ENCODE measurements around the gene WDR86. TPM values are rescaled to one million over a fixed set of nuclear protein-coding genes. Genes with fewer than 3 reads are reported as not detected.

The WDR86 gene
- total RNA-seq, 1 experiment from 2014 or later: 40.8 TPM

DNA sequence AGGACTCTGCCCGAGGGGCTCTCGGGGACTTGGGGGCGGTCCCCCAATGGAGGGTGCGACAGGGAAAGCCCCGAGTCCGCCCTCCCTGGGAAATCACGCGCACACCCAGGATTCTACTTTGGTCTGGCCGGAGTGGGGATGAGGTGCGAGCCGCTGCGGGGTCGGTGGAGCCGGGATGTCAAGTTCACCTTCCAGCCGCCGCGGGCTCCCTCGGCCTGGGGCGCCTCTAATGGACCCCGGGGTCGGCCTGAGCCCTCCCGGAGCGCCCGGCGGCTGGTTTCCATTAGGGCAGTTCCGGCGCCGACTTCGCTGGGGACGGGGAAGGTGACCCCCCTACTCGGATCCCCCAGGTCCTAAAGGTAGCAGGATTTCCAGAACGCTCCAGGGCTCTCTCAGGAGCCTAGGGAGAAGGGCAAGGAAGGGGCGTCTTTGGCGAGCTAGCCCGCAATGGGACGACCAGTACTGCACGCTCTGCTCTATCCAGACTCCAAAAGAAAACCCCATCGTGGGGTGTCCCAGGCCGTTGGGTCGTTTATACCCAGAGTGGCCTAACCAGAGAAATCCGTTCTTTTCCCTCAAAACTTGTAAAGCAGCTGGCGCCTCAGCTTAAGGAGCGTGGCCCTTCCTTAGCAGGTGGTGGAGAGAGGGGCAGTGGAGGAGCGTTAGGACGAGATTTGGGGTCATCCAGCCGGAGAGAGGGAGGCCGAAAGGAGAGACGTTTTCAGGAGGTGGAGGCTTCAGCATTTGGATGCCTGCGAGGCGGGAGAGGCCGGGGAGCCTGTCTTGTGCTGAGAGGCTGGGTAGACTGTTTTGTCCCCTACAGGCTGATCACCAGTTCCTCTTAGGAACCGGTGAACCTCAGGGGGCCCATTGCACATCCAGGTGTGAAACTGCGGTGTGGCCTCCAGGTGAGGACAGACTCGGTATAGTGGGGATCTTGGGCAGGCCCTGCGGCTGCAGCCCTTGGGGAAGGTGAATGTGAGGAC, 860 bp upstream of the WDR86 start:
- peak; percentile 88 for DNase-seq
- H3K4me3 ChIP-seq (ENCODE audit: insufficient read depth, low read depth, low read length): peak overlapping the region; percentile 87
- peaks cover 13% of the 10 kb centered on the region; the same call in 1 of the 2 replicates for H3K27me3 ChIP-seq (ENCODE audit: control insufficient read depth, insufficient read depth, low read length)
- peaks cover 3% of the 10 kb centered on the region for H3K36me3 ChIP-seq (replicated peaks; ENCODE audit: control insufficient read depth, insufficient read depth, low read length)

DNA sequence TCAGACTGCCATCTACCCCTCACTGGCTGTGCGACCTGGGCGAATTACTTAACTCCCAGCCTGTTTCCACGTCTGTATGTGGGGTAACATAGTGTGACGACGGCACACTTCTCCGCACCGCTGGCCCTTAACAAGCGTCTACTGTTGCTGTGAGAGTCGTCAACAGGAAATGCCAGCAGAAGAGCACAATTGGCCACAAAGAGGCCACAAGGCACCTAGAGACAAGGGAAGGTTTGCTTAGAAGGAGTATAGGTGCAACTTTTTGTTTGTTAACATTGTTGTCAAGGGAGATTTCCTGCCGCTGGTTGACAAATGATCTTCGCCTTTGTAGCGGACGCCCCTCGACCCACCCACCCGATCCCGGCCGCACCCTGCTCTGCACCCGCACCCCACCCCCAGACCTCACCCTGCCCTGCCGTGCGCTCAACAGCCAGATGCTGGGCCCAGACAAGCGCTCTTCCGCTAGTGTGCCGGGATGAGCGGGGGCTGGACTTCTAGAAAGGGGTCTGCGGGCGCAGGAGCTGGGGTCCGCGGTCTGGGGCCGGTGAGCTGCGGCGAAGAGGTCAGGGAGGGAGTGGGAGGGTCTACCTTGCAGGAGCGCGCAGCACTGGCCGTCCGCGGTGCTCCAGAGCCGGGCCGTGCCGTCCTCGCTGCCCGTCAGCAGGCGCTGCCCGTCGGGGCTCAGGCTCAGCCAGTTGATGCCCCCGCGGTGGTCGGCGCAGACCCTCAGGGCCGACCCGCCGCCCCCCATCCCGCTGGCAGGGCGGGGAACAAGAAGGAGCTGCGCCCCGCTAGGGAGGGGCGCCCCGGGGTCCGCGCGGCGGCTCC, 785 bp downstream of the WDR86 start:
- H3K36me3 ChIP-seq (replicated peaks; ENCODE audit: control insufficient read depth, insufficient read depth, low read length): peaks cover 3% of the 10 kb centered on the region
- H3K27me3 ChIP-seq (ENCODE audit: control insufficient read depth, insufficient read depth, low read length): peaks cover 13% of the 10 kb centered on the region; the same call in 1 of the 2 replicates
- H3K4me3 ChIP-seq (ENCODE audit: insufficient read depth, low read depth, low read length): peak overlapping the region; percentile 87
- peak; percentile 87 for DNase-seq

DNA sequence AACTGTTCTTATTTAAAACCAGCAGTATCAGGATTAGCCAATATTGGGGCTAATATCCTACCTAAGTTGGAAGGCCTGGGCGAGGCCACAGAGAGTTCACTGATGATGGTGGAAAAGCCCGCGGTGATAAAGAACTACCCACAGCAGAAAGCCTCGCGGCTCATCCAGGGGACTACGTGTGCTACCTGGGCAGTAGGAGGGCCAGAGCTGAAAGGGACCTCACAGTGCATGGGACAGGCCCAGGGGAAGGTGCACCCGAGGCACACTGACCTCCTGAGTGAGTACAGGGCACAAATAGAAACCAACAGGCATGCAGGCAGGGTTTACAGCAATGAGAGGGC, 1.4 kb downstream of the WDR86 start:
- Histone ChIP-seq H3K36me3 (replicated peaks; ENCODE audit: control insufficient read depth, insufficient read depth, low read length) (peaks cover 3% of the 10 kb centered on the region), H3K4me3 (ENCODE audit: insufficient read depth, low read depth, low read length) (peak overlapping the region; percentile 87), H3K27me3 (ENCODE audit: control insufficient read depth, insufficient read depth, low read length) (peaks cover 13% of the 10 kb centered on the region; the same call in 1 of the 2 replicates)
- no peak for DNase-seq

DNA sequence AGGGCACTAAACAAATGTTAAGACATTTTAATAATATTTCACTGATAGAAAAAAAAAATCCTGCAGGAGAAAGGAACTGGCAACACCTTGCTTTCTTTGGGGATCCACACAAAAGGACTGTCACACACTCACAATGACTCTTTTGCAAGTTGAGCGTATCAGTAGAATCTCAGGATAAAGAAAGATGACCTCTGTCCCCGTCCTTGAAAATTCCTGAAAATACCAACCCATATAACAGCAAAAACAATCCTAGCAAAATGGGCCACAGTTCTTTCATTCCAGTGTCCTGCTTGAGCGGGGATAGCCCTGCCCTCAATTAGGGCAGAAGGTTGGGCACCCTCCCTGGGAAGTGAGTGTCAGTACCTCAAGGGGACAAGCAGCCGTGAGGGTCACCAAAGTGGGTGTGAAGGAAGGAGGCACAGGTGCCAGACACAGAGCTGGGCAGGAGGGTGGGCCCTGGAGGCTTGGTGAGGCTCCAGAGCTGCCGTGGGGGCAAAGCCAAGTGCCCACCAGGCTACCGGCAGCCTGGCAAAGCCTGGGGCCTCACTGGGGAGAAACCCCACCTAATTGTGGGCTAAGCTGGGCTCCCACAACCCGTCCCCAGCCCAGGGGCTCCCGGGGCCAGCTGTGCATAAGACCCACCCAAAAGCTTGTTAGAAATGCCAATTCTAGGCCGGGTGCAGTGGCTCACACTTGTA, 2.8 kb downstream of the WDR86 start:
- Histone ChIP-seq H3K4me3 (ENCODE audit: insufficient read depth, low read depth, low read length) (no peak overlapping the region), H3K27me3 (ENCODE audit: control insufficient read depth, insufficient read depth, low read length) (peaks cover 12% of the 10 kb centered on the region; the same call in 1 of the 2 replicates), H3K36me3 (replicated peaks; ENCODE audit: control insufficient read depth, insufficient read depth, low read length) (peaks cover 3% of the 10 kb centered on the region)
- DNase-seq: peak; percentile 43

DNA sequence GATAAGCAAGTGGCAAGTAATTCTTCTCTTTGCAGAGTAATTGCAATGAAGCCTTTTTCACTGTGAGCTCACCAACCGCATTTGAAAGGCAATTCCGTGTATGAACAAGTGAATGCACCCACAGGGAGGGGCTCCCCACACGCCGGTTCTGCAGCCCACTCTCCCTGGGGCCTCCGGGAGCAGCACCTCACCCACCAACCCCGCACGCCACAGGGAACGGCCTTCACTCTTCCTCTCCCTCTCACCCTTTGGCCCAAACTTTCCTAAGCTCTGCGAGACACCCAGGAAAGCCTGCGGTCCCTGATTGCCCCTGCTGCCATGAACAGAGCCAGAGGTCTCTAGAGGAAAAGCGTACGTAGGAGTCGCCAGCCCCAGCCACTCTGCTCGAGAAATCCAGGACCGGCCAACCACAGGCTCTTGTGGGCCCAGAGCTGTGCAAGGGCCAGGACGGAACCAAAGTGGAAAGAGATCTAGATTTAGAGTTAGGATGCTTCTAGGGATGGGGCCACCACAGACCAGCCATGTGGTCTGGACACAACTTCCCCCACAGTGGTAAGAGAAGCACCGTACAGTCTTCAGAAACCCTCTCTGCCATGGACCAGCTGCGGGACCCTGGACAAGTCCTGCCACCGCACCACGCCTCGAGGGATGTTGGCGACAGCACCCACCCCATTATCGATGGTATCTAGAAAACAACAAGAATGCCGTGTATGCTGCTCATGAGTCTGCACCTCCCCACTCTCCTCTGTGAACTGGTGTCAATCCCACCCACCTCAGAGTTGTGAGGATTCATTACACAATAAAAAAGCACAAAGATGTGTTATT, 3.6 kb downstream of the WDR86 start:
- peaks cover 3% of the 10 kb centered on the region for H3K36me3 ChIP-seq (replicated peaks; ENCODE audit: control insufficient read depth, insufficient read depth, low read length)
- H3K4me3 ChIP-seq (ENCODE audit: insufficient read depth, low read depth, low read length): no peak overlapping the region
- DNase-seq: peak; percentile 46
- H3K27me3 ChIP-seq (ENCODE audit: control insufficient read depth, insufficient read depth, low read length): peaks cover 5% of the 10 kb centered on the region; the same call in 1 of the 2 replicates

DNA sequence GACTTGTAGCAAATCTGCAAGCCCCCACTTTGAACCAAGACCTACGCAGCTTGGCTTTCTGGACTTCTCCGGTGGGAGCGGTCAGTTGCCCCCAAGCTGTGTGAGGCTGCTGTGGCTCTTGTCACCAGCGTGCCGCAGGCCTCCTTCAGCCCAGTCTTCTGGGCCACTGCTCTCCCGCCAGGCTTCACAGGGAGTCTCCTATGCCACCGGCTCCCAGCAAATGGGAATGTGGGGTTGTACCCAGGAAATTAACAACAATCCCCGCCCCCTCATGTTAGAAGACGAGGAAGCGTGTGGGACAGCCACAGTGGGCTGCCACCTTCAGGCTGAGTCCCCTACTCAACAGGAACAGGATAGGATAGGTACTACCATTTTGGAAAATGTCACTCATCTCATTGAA, 4.2 kb downstream of the WDR86 start:
- Histone ChIP-seq H3K27me3 (ENCODE audit: control insufficient read depth, insufficient read depth, low read length) (no peaks in the 10 kb centered on the region), H3K4me3 (ENCODE audit: insufficient read depth, low read depth, low read length) (no peak overlapping the region), H3K36me3 (replicated peaks; ENCODE audit: control insufficient read depth, insufficient read depth, low read length) (peaks cover 3% of the 10 kb centered on the region)
- peak; percentile 55 for DNase-seq

DNA sequence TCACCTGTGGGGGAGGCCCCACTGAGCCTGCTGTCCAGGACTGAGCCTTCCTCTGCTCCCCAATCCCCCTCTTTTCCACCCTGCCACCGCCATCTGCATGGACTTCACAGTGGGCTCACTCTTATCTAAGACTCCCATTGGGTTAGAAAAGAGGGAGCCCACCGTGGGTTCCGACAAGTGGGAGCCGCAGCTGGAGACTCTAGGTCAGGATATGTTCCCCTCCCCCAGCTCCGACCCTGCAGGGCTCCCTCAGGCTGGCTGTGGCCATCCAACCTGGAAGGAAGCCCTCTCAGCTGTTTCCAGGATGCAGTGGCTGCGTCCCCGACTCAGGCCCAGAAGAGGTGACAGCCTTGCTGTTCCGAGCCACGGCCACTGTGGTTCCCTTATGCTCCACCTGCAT, 4.8 kb downstream of the WDR86 start:
- Histone ChIP-seq H3K4me3 (ENCODE audit: insufficient read depth, low read depth, low read length) (no peak overlapping the region), H3K27me3 (ENCODE audit: control insufficient read depth, insufficient read depth, low read length) (no peaks in the 10 kb centered on the region), H3K36me3 (replicated peaks; ENCODE audit: control insufficient read depth, insufficient read depth, low read length) (peaks cover 3% of the 10 kb centered on the region)
- peak; percentile 59 for DNase-seq

DNA sequence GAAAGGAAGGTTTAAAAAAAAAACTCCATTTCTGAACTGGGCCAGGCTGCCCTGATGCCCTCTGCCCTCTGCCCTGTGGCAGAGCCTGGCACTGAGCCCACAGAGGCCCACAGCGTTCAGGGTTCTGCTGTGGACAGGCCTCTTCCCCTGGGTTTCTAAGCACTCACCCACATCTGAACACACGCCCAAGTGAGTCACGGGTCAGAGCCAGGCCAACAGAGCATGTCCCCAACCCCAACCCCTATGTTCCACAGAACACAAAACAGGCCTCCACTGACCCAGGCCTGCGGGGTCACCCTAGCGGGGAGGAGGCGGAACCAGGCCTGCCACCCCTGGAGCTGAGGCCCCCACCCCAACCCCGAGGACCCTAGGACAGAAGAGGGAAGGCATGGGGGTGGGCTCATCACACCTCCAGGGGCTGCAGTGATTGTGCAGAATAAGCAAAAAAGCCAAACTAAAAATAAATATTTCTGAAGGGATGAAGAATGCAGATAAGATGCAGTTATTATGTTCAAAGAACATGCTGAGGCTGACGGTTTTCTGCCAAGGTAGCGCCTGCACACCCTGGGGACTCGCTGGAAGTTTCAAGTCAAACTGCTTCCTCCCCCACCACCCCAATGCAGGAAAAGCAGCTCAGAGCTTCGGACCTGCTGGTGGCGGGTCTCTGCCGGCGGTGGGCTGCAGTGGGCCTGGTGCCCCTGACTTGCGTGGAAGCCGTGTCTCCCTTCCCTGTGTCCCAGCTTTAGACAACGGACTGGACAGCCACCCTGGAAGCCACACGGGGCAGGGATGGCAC, 5.4 kb downstream of the WDR86 start:
- Histone ChIP-seq H3K4me3 (ENCODE audit: insufficient read depth, low read depth, low read length) (no peak overlapping the region), H3K36me3 (replicated peaks; ENCODE audit: control insufficient read depth, insufficient read depth, low read length) (peaks cover 3% of the 10 kb centered on the region), H3K27me3 (ENCODE audit: control insufficient read depth, insufficient read depth, low read length) (no peaks in the 10 kb centered on the region)
- DNase-seq: peak; percentile 59

DNA sequence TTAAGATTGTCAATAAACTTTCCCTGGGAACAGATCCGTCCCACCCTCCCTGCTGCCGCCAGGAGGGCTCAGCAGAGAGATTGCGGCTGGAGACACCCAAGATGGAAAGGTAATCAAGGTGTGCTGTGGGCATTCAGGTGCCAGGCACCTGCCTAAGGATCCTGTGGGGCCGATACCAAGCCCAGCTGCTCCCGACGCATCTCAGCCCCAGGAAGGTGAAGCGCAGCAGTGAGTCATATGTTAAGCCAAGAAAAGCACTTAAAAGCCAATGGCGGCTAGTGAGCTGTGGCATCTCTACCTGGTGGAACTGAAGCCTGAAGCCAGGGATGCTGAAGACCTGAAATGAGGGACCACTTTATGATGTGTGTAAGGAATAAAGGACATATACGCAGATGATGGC, 6.1 kb downstream of the WDR86 start:
- peaks cover 3% of the 10 kb centered on the region for H3K36me3 ChIP-seq (replicated peaks; ENCODE audit: control insufficient read depth, insufficient read depth, low read length)
- DNase-seq: peak; percentile 56
- H3K4me3 ChIP-seq (ENCODE audit: insufficient read depth, low read depth, low read length): no peak overlapping the region
- no peaks in the 10 kb centered on the region for H3K27me3 ChIP-seq (ENCODE audit: control insufficient read depth, insufficient read depth, low read length)

DNA sequence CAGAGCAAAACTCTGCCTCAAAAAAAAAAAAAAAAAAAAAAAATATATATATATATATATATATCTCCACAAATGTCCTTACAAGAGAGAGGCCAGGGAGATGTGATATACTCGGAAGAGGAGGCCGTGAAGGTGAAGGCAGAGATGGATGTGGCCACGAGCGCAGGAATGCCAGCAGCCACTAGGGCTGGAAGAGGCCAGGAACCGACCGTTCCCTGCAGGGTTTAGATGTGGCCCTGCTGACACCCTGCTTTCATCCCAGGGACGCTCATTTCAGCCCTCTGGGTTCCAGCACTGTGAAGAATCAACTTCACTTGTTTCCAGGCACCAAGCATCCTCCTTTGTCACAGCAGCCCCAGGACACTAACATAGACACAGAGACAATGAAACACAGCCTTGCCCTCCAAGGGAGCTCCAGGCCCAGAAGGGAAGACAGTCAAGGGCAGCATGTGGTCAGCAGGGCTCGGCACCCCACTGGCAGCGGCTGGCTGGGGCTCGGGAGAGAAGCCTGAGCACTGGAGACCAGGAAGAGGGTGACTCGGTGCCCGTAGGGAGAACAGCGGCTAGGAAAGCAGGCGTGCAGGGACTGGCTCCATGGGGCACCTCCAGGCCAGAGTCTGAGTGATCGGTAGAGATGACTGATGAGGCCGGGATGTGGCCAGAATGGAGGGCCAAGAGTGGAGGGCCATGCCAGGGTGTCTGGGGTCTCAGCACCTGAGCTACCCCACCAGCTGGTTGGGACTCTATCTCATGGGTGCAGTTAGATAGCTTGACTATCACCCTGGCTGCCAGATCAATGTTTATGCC, 7.6 kb downstream of the WDR86 start:
- Histone ChIP-seq H3K4me3 (ENCODE audit: insufficient read depth, low read depth, low read length) (no peak overlapping the region), H3K27me3 (ENCODE audit: control insufficient read depth, insufficient read depth, low read length) (no peaks in the 10 kb centered on the region), H3K36me3 (replicated peaks; ENCODE audit: control insufficient read depth, insufficient read depth, low read length) (peaks cover 4% of the 10 kb centered on the region)
- DNase-seq: peak; percentile 56

DNA sequence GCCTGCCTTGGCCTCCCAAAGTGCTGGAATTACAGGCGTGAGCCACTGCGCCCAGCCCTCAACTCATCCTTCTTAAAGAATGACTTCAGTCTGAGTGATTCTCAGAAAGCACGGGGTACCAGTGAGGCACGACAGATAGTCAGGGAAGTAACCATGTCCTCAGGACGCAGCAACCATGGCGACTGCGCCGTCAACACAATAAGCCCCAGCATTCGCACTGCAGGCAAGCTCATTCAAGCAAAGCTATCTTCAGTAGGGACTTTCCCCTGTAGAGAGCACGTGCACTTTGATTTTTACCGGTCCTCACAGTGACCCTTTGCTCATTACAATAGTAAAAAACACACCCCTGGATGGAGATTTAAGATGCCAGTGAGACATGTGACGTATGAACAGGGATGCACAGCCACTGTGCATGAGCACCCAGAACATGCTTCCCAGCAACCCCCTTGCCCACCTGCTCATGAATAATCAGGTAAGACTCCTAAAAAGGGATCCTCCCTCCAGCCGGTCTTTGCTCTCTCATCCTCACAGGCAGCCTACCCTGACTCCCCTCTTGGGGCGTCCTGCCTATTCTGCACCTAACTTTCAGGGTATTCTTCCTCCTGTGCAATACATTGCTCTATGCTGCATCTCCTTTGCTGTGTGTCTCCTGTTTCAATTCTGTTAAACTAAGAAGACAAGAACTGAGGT, 9.1 kb downstream of the WDR86 start:
- Histone ChIP-seq H3K27me3 (ENCODE audit: control insufficient read depth, insufficient read depth, low read length) (no peaks in the 10 kb centered on the region), H3K4me3 (ENCODE audit: insufficient read depth, low read depth, low read length) (no peak overlapping the region), H3K36me3 (replicated peaks; ENCODE audit: control insufficient read depth, insufficient read depth, low read length) (peaks cover 4% of the 10 kb centered on the region)
- peak; percentile 77 for DNase-seq

DNA sequence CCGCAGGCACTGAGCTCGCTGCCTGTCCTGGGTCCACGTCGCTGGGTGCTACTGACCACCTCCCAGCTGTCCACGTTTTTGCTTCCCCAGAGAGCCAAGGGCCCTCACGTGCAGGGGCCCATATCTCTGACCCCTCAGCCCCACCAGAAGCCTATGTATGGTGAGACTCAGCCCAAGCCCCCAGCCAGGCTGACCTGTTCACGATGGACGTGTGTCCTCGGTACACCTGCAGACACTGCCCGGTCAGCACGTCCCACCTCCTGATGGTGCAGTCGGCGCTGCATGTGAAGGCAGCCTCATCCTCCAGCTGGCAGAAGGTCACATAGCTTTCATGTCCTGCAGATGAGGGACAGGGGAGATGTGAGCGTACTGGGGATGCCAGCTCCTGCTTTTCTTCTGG, 9.9 kb downstream of the WDR86 start:
- Histone ChIP-seq H3K36me3 (replicated peaks; ENCODE audit: control insufficient read depth, insufficient read depth, low read length) (peaks cover 4% of the 10 kb centered on the region), H3K4me3 (ENCODE audit: insufficient read depth, low read depth, low read length) (no peak overlapping the region), H3K27me3 (ENCODE audit: control insufficient read depth, insufficient read depth, low read length) (no peaks in the 10 kb centered on the region)
- DNase-seq: peak; percentile 43
